ENCODE results near the gene NT5C2. TPM values are rescaled to one million over a fixed set of nuclear protein-coding genes. Genes with fewer than 3 reads are reported as not detected.

NT5C2 gene
- total RNA-seq, 4 donors from 2014 or later = 36.0 to 53.6 (median 40.8) TPM

GRCh38 chr10:103095005-103095404, 98.1 kb downstream of the NT5C2 start:
- intact Hi-C loops (cut with DNase I; ENCODE audit: low total_unique reads) = no loop called here
- DNase-seq (ENCODE audit: low spot score in 2 of 2) = no peak

GRCh38 chr10:103090911-103091310, 102.2 kb downstream of the NT5C2 start:
- no peak for DNase-seq (ENCODE audit: low spot score in 2 of 2)
- TF ChIP-seq POLR2A (IDR thresholded peaks at IDR 0.05) (no peak), CTCF (IDR thresholded peaks at IDR 0.05) (no peak)
- no peak overlapping the region for H3K4me3 ChIP-seq (ENCODE audit: low read depth, poor library complexity, severe bottlenecking)
- intact Hi-C loops (cut with DNase I; ENCODE audit: low total_unique reads) = no loop called here
- 95 to 97% methylated on average over 7 of the region's 7 CpGs for WGBS, 2 donors

More at GRCh38 chr10:103095005-103095404, 98.1 kb downstream of the NT5C2 start:
- H3K4me3 ChIP-seq (ENCODE audit: low read depth, poor library complexity, severe bottlenecking) = no peak overlapping the region
- no peak for TF ChIP-seq POLR2A (IDR thresholded peaks at IDR 0.05)
- TF ChIP-seq CTCF (IDR thresholded peaks at IDR 0.05) = no peak

GRCh38 chr10:103089493-103089892, 103.6 kb downstream of the NT5C2 start:
- TF ChIP-seq POLR2A (IDR thresholded peaks at IDR 0.05) (no peak), CTCF (IDR thresholded peaks at IDR 0.05) (no peak)
- H3K4me3 ChIP-seq (ENCODE audit: low read depth, poor library complexity, severe bottlenecking) = no peak overlapping the region
- intact Hi-C loops (cut with DNase I; ENCODE audit: low total_unique reads) = no loop called here
- no peak for DNase-seq (ENCODE audit: low spot score in 2 of 2)
- WGBS, 2 donors = 84 to 86% methylated on average over 10 of the region's 10 CpGs

- TF ChIP-seq POLR2A (IDR thresholded peaks at IDR 0.05) = no peak
- no peak for TF ChIP-seq CTCF (IDR thresholded peaks at IDR 0.05)
- WGBS, 2 donors = 88 to 96% methylated on average over 2 of the region's 2 CpGs
- intact Hi-C loops (cut with DNase I; ENCODE audit: low total_unique reads) = no loop called here
- DNase-seq (ENCODE audit: low spot score in 2 of 2) = no peak
- H3K4me3 ChIP-seq (ENCODE audit: low read depth, poor library complexity, severe bottlenecking) = no peak overlapping the region
These were observed 106.3 kb downstream of the NT5C2 start for GRCh38 chr10:103086799-103087198.

- WGBS, 2 donors = 87 to 96% methylated on average over 2 of the region's 2 CpGs
- no peak overlapping the region for H3K4me3 ChIP-seq (ENCODE audit: low read depth, poor library complexity, severe bottlenecking)
- DNase-seq (ENCODE audit: low spot score in 2 of 2) = no peak
- TF ChIP-seq CTCF (IDR thresholded peaks at IDR 0.05) (no peak), POLR2A (IDR thresholded peaks at IDR 0.05) (no peak)
- intact Hi-C loops (cut with DNase I; ENCODE audit: low total_unique reads) = no loop called here
These were observed 106.8 kb downstream of the NT5C2 start for GRCh38 chr10:103086261-103086660.

GRCh38 chr10:103083977-103084320, 109.1 kb downstream of the NT5C2 start:
- TF ChIP-seq POLR2A (IDR thresholded peaks at IDR 0.05) = no peak
- no peak for TF ChIP-seq CTCF (IDR thresholded peaks at IDR 0.05)
- intact Hi-C loops (cut with DNase I; ENCODE audit: low total_unique reads) = no loop called here
- 80 to 86% methylated on average over 5 of the region's 5 CpGs for WGBS, 2 donors
- no peak overlapping the region for H3K4me3 ChIP-seq (ENCODE audit: low read depth, poor library complexity, severe bottlenecking)
- DNase-seq (ENCODE audit: low spot score in 2 of 2) = no peak

Data from lower leg skin (tissue), 4 donors.